Measurements from ENCODE around the gene ELOVL5.

ELOVL5 gene

GRCh38 chr6:53236241-53236640 lies 112.5 kb downstream of the ELOVL5 start:
- DNase-seq = no peak

- DNase-seq = no peak
Observed at GRCh38 chr6:53235508-53235907, 113.2 kb downstream of the ELOVL5 start.

- DNase-seq = no peak
Observed at GRCh38 chr6:53233309-53233708, 115.4 kb downstream of the ELOVL5 start.

- no peak for DNase-seq
Observed at GRCh38 chr6:53230775-53231467, 117.8 kb downstream of the ELOVL5 start.

DNA sequence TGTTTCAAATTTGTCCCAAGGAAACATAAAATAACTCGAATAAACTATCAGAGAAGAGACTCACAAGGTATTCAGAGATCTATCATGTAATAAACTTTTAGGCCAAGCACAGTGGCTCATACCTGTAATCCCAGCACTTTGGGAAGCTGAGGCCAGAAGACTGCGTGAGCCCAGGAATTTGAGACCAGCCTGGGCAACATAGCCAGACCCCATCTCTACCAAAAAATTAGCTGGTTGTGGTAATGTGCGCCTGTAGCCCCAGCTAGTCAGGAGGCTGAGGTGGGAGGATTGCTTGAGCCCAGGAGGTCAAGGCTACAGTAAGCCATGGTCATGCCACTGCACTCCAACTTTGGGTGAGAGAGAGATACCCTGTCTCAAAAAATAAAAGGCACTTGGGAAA lies 120.9 kb downstream of the ELOVL5 start:
- no peak for DNase-seq

DNA sequence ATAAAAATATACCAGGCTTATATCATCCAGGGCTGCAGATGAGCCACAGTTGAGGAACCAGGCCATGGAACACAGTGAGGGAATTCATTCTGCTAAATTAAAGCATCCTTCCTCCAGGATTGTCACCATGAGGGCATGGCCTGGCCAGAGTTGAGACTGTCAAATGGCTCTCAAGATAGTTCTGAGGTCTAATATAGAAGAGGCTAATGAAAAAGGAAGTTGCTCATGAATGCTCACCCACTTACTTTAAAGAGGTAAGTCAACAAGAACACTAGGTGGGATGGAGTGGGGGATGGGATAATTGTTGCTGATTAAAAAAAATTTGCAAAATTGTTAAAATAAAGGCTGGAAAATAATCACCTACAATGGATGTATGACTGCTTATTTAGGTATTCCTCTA lies 128.1 kb downstream of the ELOVL5 start:
- no peak for DNase-seq

All from activated effector memory CD4-positive, alpha-beta T cell treated with anti-CD3 and anti-CD28 coated beads, Interleukin-2, amount 50 U/mL, for 16 hours (primary cell).